Hepatocyte (in vitro differentiated cells): Measurements from ENCODE around the gene PIGBOS1.

Source experiments
- CTCF ChIP-seq: fragments of 200-600 bp; sonication (generic); IDR thresholded peaks from 2 replicates; pipeline ENCODE4 v1.5.1; 2016; ENCODE audit warnings: antibody characterized with exemption, mild to moderate bottlenecking; ENCODE audit not compliant: poor library complexity
- EZH2 ChIP-seq: fragments of 200-600 bp; sonication (generic); IDR thresholded peaks from 2 replicates; pipeline ENCODE4 v1.6.1; 2016; ENCODE audit warnings: antibody characterized with exemption, mild to moderate bottlenecking, borderline replicate concordance
- EZH2phosphoT487 ChIP-seq: fragments of 200-600 bp; sonication (generic); IDR thresholded peaks from one replicate; pipeline ENCODE4 v1.6.1; 2018; ENCODE audit warnings: antibody characterized with exemption, mild to moderate bottlenecking, low read depth, moderate library complexity; ENCODE audit not compliant: unreplicated experiment, severe bottlenecking

DNA sequence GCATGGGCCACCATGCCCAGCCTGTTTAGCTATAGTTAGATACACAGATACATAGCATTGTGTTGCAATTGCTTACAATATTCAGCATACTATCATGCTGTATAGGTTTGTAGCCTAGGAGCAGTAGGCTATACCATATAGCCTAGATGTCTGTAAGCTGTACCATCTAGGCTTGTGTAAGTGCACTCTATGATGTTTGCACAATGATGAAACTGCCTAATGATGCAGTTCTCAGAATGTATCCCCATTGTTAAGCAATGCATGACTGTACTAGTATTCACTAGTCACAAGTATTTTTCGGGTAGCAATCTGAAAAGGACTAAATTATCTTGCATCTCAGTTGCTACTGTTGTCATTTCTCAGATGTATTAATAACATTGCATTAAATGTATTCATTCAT, 16.1 kb upstream of the PIGBOS1 start:
- TF ChIP-seq CTCF (no peak), EZH2 (no peak), EZH2phosphoT487 (no peak)
